Inflammatory macrophage treated with lipopolysaccharide for 1 hour (primary cell): ENCODE measurements around the gene TMEM132A.

Experiments
- DNase-seq, 2 donors: peaks; one replicate each; pipeline ENCODE4 v3.0.0-alpha.2; 2020 to 2022

Gene TMEM132A

GRCh38 chr11:60922906-60923305 lies 1.4 kb upstream of the TMEM132A start:
- no peak for DNase-seq

- DNase-seq, result no peak
These were observed 934 bp upstream of the TMEM132A start for GRCh38 chr11:60923326-60923725.

GRCh38 chr11:60923800-60924109 lies 505 bp upstream of the TMEM132A start:
- no peak for DNase-seq

DNA sequence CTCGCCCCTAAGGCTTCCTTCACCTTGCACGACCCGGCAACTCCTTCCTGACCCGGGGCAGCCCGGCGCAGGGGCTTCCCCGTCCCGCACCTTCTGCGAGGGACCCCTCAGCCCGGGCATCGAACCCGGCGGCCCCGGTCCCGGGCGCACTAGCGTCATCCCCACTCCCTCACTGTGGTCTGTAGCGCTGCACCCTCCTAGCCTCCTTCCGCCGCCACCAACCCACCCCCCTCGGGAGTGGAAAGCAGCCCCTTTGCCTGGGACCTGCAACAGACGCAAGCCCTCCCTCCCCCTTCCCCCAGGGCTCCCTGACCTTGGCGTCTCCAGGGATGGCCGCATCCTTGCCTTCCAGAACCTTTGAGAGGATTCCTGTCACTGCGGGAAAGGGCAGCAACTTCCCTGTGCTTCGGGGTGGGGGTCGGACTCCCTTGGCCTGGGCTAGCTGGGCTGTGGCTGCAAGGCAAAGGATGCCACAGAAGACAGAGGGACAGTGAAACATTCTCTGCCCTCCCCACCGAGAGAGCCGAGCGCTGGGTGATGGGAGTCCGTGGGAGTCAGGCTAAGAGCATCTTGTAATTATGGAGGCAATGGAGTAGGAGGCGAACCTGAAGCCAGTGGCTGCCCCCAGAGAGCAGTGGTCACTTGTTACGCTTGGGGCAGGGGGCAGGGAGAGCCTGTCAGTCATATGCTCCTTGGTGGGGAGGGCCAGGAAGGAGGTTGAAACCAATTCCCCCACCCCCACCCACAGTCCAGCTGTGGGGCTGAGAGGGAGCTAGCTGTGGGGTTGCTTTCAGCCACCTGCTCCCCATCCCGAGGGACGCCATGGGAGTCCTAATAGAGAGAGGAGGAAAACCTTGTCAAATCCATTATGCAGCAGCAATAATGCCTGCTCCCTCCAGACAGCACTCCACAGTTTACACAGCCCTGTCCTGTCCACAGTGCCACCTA lies 920 bp downstream of the TMEM132A start:
- no peak for DNase-seq

GRCh38 chr11:60925868-60926267 lies 1.6 kb downstream of the TMEM132A start:
- DNase-seq, result peak; percentile 82 to 91

DNA sequence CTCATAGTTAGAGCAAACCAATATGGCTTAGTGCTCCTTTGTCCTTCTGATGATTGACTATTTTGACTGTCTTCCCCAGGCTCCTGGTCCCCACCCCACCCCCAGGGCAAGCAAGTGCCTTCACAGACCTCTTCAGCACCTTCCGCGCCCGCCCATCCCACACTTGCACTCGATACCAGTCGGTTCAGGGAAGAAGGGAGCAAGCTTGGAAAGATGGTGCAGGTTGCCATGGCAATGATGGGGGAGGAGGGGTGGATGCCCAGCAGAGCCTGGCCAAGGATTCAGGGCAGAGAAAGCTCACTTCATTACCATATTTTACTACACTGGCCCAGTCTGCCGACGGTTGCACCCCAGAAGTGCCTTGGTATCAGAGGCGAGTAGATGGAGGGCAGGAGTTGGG lies 2.2 kb downstream of the TMEM132A start:
- DNase-seq, result no peak

DNA sequence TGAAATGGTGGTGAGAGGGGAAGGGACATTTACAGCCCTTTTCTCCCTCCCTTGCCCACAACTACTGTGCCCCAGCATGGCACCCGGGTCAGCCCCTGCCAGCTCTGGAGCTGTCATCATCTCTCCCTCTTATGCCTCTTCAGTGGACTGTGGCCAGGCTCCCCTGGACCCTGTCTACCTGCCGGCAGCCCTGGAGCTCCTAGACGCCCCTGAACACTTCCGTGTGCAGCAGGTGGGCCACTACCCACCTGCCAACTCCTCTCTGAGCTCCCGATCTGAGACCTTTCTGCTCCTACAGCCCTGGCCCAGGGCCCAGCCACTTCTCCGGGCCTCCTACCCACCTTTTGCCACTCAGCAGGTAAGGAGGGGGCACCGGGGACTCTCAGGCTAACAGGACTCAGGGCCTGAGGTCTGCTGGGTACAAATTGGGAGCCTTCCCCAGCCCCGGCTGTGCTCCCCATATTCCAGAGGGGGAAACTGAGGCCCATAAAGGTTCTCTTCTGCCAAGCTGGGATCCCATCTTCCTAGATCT lies 2.9 kb downstream of the TMEM132A start:
- no peak for DNase-seq

GRCh38 chr11:60927600-60927999 lies 3.3 kb downstream of the TMEM132A start:
- DNase-seq, result no peak

GRCh38 chr11:60928563-60929001 lies 4.3 kb downstream of the TMEM132A start:
- DNase-seq, result no peak

GRCh38 chr11:60929764-60930163 lies 5.5 kb downstream of the TMEM132A start:
- no peak for DNase-seq

DNA sequence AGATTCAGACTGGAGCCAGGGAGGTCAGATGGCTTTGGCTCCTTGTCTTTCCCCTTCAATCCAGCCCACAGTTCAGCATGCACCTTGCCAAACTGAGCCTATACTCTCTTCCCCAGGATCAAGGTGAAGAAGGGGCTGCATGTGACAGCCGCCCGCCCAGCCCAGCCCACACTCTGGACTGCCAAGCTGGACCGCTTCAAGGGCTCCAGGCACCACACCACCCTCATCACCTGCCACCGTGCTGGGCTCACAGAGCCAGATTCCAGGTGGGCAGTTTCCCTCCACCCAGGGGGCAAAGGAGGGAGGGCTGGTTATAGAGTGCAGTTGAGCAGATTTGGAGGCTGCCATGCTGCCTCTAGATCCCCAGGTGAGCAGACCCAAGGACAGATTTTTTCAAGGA lies 6.1 kb downstream of the TMEM132A start:
- DNase-seq, result no peak

- DNase-seq, result no peak
These were observed 7.7 kb downstream of the TMEM132A start for GRCh38 chr11:60931917-60932316.

- DNase-seq, result no peak
These were observed 8.5 kb downstream of the TMEM132A start for GRCh38 chr11:60932605-60933356.

- no peak for DNase-seq
These were observed 9.3 kb downstream of the TMEM132A start for GRCh38 chr11:60933416-60934123.

- no peak for DNase-seq
These were observed 10.0 kb downstream of the TMEM132A start for GRCh38 chr11:60934124-60934789.

DNA sequence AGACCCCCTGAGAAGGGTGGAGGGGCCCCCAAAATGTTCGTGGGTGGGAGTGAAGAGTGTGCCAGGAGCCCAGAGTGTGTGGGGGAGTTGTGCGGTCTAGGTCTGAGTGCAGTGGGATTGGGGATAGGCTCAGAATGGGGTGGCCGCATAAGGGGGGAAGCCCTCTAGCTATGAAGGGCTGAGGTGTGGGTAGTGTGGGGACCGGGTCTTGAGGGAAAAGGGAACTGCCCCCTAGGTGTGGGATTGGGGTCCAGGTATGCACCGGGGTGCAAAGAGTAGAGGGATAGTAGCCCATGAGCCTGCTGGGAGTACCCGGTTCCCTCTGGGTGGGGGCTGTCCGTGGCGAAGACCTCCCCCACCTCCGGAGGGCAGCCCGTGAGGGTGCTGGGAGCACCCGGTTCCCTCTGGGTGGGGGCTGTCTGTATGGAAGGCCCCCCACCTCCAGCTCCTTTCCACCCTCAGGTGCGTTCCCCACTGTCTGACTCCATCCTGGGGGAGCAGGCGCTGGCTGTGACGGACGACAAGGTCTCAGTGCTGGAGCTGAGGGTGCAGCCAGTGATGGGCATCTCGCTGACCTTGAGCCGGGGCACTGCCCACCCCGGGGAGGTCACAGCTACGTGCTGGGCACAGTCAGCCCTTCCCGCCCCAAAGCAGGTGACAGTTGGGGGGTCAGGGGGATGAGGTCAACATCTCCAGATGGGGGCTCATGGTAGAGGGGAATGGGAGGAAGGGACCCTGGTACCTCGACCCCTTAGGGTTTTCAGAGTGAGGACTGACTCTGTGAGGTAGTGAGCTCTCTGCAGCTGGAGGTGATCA lies 10.7 kb downstream of the TMEM132A start:
- no peak for DNase-seq

DNA sequence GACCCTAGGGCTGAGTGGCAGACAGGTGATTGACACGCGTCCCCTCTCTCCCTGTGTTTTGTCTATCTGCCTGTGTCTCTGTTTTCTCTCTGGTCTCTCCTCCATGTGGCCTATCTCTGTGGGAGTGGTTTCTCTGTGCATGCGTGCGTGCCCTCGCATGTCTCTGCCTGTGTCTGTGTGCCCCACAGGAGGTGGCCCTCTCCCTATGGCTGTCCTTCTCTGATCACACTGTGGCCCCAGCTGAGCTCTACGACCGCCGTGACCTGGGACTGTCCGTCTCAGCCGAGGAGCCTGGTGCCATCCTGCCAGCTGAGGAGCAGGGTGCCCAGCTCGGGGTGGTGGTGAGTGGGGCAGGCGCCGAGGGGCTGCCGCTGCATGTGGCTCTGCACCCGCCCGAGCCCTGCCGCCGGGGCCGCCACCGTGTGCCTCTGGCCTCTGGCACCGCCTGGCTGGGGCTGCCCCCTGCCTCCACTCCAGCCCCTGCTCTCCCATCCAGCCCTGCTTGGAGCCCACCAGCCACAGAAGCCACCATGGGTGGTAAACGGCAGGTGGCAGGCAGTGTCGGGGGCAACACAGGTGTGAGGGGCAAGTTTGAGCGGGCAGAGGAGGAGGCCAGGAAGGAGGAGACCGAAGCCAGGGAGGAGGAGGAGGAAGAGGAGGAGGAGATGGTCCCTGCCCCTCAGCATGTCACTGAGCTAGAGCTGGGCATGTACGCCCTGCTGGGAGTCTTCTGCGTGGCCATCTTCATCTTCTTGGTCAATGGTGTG lies 11.6 kb downstream of the TMEM132A start:
- no peak for DNase-seq

- DNase-seq, result no peak
These were observed 12.3 kb downstream of the TMEM132A start for GRCh38 chr11:60936467-60937143.

GRCh38 chr11:60937144-60937527 lies 12.9 kb downstream of the TMEM132A start:
- no peak for DNase-seq

DNA sequence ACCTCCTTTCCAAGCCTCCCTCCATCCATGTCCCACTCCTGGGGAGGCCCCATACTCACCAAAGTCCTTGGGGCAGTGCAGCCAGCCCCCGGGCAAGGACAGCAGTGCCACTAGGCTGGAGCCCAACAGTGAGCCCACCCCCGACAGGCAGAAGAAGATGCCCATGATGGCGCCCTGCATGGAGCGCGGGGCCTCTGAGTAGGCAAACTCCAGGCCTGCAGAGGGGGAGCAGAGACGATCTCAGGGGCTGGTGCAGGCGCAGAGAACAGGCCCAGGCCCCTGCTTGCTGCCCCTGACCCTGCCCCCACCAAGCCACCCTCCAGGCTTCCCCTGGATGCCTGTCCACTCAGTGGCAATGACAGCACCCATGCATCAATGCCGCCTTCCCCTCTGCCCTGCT lies 13.6 kb downstream of the TMEM132A start:
- no peak for DNase-seq
